Glomerular endothelial cell (primary cell): ENCODE results near the gene TMC3. TPM values are rescaled to one million over a fixed set of nuclear protein-coding genes. Genes with fewer than 3 reads are reported as not detected.

Experiments used
- DNase-seq: peaks from one replicate; pipeline ENCODE4 v3.0.0-alpha.2; 2011; ENCODE audit warnings: low read depth, low spot score; ENCODE audit errors: extremely low read depth
- total RNA-seq: library from RNA; depleted of rRNA; stranded (reverse); fragments of >200 nt; gene quantifications from 2 replicates; pipeline ENCODE4 v1.2.3, GENCODE V29; 2015

TMC3 gene
- total RNA-seq, 1 donor from 2014 or later, result not detected

GRCh38 chr15:81301385-81301784 is 72.6 kb downstream of the TMC3 start:
- DNase-seq, result no peak

GRCh38 chr15:81299630-81300273 is 74.3 kb downstream of the TMC3 start:
- no peak for DNase-seq

- DNase-seq, result no peak
Observed at GRCh38 chr15:81299156-81299555, 74.9 kb downstream of the TMC3 start.

DNA sequence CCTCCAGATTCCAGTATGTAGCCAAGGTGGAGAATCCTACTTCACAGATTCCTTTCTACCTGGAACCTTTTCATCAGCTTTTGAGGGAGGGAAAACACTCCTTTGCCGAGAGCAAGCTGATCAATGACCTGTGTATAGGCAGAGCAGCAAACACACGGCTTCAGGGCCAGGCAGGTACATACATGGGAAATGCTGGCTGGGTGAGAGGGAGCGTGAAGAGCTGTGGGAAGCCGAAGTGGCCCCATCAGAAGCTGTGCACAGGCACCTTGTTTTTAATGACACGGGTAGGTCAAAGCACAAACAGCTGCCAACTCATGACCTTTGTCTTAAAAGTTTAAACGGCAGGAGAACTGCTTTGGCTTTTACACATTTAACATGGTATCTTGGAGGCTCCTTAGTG is 75.4 kb downstream of the TMC3 start:
- DNase-seq, result no peak

DNA sequence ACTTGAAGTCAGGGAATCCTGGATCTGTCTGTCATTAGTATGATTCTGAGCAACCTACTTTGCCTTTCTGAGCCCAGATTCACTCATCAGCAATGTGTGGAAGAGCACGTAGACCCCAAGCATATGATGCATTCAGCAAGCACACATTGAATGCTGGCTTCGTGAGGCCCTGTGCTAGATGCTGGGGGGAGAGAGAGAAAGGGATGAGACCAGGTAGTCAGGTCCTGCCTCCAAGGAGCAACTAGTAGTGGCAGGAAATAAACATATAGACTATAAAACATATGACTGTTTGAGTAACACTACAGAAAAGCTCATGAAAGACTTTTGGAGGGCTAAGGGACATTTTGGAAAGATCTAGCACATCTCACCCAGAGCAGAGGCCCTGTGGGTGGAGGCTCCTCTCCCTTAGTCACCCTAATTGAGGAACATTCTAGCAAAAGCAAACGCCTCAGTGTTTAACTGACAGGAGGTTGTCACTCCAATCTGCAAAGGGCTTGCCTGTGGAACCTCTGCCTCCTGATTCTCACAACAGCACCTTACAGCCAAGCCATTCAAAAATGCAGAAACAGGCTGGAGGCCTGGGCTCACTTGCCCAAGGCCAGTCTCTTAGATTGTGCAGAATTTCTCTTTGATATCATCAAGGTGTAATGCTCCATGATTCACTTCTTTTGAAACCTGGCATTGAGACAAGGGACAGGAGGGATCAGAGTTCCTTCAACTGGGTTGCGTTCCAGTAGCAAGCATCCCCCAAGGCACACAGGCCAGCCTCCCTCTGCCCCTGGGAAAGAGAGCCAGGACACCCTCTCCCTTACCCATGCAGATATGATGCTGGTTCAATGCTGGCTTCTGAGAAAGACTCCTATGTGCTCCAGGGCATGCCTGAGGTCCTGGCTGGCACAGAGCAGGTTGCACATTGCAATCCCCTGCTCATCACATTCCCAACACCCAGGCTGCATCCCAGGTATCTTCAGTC is 76.1 kb downstream of the TMC3 start:
- no peak for DNase-seq

DNA sequence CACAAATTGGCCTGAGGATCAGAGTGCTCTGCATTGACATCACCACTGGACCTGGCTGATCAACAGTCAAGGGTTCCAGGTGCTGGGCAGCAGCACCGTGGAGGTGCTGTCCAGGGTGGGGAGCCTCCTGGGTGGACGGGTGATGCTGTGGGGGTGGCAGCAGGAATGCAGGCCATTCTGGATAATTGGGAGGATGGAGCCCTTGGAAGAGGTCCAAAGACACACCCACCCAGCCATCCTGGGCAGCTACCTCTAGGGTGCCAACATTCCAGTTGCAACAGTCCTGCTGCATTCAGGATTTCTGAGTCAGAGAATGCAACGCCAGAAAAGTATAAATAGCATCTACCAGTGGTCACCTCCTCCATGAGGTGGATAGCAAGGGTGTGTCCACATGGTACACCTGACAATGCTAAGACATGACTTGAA is 76.9 kb downstream of the TMC3 start:
- no peak for DNase-seq

- no peak for DNase-seq
Observed at GRCh38 chr15:81296673-81297072, 77.3 kb downstream of the TMC3 start.

DNA sequence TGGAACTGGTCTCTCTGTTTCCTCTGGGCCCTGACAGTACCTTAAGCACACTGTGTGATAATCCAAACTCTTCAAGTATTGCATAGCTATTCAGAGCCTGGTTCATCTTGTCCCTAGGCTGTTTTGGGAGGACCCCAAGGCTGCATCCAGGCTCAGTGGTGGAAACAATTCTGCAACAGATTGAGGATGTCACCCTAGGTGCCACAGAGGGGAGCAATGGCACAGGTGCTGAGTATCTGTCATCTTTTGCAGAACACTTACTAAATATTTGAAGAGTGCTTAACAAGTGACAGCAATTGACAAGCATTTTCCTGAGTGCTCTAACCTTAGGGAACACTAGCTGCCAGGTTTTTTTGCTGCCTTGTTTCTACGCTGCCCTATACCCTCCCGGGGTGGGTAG is 77.8 kb downstream of the TMC3 start:
- no peak for DNase-seq

GRCh38 chr15:81295486-81296121 is 78.4 kb downstream of the TMC3 start:
- no peak for DNase-seq

DNA sequence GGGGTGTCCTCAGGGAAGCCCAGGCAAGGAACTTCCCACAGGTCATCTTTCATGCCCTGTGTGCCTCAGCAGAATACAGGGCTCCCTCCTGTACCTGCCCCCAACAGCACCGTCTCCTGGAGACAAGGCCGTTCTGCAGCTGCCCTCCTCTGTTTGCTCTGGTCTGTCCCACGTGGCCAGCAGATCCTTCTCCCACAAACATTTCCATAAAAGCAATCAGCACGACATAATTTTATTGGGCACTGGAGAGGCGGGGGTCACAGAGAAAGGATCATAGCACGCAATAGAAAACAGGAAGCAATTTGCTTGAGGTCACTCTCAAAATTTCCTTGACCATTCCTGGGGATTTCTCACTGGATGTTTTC is 79.5 kb downstream of the TMC3 start:
- DNase-seq, result no peak

DNA sequence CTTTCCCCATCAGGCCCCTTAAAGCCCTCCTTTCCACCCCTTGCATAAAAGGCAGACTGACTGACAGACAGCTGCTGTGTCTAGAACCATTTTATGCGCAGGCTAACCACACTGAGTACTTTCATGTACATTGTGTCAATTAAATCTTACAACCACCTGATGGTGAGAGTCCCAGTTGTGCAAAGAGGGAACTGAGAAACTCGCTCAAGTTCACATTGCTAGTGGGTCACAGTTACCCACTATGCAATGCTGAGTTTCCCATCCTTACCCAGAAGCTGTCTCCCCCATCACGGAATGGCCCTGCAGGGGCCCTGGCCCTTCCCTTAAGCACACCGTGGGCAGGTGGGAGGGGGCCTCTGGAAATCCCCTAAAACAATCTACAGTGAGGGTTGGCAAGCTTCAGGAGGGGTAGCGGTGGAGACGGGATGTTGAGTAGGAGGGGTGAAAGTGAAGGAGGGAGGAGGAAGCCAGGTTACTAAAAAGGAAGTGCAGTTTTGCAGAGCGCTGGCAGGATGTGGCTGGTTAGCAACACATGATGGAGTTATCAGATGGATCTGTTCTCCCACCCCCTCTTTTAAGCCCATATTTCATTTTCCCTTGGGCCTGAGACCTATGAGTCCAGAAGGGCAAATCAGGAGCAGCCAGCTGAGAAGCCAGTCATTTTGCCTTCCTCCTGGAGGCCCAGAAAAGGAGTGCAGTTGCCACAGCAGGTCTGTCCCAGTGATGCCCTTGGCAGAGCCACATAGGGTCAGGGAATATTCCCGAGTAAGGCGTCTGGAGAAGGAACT is 80.1 kb downstream of the TMC3 start:
- no peak for DNase-seq

GRCh38 chr15:81292523-81293001 is 81.5 kb downstream of the TMC3 start:
- no peak for DNase-seq

GRCh38 chr15:81291916-81292522 is 82.0 kb downstream of the TMC3 start:
- no peak for DNase-seq

DNA sequence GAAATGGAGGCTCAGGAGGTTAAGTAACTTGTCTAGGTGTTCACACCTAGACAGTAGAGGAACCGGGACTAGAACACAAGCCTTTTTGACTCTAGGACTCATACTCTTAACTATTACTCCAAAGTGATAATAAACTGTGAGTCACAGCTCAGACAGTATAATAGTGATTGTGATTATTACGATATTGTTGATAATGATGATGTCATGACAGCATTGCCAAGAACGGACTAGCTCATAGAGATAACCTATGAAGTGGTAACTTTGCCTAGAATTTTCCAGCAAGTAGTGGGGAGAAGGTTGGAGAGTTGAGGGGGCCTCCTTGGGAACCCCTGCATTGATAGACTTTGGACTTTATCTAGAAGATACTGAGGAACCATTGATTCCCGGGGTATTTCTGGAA is 84.1 kb downstream of the TMC3 start:
- no peak for DNase-seq

GRCh38 chr15:81288616-81289015 is 85.4 kb downstream of the TMC3 start:
- DNase-seq, result no peak

- DNase-seq, result no peak
Observed at GRCh38 chr15:81288040-81288439, 86.0 kb downstream of the TMC3 start.

DNA sequence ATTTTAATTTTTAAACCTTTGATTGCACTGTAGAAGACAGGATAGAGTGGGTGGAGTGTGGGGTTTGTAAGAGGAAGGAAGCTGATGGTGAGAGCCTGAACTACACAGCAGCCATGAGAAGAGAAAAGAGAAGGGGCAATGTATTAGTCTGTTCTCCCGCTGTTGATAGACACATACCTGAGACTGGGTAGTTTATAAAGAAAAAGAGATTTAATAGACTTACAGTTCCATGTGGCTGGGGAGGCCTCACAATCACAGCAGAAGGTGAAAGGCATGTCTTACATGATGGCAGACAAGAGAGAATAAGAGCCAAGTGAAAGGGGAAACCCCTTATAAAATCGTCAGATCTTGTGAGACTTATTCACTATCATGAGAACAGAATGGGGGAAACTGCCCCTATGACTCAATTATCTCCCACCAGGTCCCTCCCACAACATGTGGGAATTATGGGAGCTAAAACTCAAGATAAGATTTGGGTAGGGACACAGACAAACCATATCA is 87.3 kb downstream of the TMC3 start:
- no peak for DNase-seq

- DNase-seq, result no peak
Observed at GRCh38 chr15:81285461-81285860, 88.6 kb downstream of the TMC3 start.

- no peak for DNase-seq
Observed at GRCh38 chr15:81284256-81285031, 89.6 kb downstream of the TMC3 start.
